ENCODE results near the gene WDR1. TPM values are rescaled to one million over a fixed set of nuclear protein-coding genes. Genes with fewer than 3 reads are reported as not detected.

WDR1 gene
- total RNA-seq, 4 donors from 2014 or later: 122 to 238 (median 213) TPM

DNA sequence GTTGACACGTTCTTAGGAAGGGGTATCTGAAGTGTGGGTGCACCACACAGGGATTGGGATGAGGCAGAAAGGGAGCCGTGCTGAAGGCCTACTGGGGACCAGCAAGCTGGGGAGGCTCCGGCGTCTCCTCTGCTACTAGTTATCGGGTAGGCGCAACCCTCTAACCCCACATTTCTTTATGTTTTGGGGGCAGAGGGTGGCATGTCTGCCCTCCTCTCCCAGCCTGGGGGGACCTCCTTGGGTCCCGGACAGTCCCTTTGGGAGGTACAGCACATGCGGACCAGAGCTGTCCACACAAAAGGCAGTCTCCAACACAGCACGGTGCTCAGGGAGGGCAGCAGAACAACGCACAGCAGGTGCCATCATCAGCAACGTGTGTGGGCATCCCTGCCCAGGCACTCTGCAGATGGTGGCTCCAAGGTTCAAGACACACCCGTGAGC, 33.2 kb downstream of the WDR1 start:
- Histone ChIP-seq H3K27me3 (no peaks in the 10 kb centered on the region), H3K4me1 (peaks cover 11 to 26% of the 10 kb centered on the region in 2 donors), H3K27ac (no peak overlapping the region), H3K36me3 (peaks cover 89 to 93% of the 10 kb centered on the region in 2 donors), H3K9me3 (no peaks in the 10 kb centered on the region), H3K4me3 (replicated peaks in 1 of 3) (no peak overlapping the region)
- 90% methylated on average over 7 to 11 of the region's 12 CpGs for WGBS, 2 donors
- DNase-seq: no peak
- no peak for TF ChIP-seq POLR2A (IDR thresholded peaks at IDR 0.05)
- TF ChIP-seq, protein P1, sequence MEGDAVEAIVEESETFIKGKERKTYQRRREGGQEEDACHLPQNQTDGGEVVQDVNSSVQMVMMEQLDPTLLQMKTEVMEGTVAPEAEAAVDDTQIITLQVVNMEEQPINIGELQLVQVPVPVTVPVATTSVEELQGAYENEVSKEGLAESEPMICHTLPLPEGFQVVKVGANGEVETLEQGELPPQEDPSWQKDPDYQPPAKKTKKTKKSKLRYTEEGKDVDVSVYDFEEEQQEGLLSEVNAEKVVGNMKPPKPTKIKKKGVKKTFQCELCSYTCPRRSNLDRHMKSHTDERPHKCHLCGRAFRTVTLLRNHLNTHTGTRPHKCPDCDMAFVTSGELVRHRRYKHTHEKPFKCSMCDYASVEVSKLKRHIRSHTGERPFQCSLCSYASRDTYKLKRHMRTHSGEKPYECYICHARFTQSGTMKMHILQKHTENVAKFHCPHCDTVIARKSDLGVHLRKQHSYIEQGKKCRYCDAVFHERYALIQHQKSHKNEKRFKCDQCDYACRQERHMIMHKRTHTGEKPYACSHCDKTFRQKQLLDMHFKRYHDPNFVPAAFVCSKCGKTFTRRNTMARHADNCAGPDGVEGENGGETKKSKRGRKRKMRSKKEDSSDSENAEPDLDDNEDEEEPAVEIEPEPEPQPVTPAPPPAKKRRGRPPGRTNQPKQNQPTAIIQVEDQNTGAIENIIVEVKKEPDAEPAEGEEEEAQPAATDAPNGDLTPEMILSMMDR (IDR thresholded peaks at IDR 0.05): no peak
- intact Hi-C loops (cut with DNase I): no loop called here

DNA sequence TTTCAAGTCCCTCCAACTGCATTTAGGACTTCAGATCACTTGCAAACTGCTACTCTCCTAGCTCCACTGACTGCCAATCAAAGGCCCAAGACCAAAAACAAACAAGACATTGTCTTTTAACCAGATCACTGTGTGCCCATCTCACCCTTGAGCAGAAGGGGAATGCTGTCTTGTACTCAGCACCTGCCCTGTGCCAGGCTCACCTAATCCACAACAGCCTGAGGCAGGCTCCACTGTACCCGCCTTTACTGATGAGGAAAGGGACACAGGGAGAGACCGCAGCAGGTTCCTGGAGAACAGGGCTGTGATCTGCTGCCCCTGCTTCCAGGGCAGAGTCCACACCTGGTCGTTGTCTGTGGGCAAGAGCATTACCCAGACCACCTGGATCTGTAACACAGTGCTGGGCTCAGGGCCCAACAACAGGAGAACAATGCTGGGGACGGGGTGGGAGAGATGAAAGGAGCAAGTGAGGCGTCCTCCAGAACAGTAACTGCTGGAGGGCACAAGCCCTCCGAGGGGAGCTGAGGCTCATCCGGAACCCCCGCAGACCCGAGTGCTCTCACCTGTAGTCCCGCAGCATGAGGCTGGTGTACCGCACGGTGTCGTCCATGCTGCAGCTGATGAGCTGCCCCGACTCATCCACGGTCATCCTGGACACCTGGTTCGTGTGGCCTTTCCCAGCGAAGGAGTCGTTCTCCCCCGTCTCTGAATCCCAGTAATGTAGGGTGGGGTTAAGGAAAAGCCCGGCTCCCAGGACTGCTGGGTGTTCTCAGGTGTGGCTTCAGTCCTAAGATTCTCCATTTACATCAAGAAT, 33.9 kb downstream of the WDR1 start:
- Histone ChIP-seq H3K27me3 (no peaks in the 10 kb centered on the region), H3K27ac (no peak overlapping the region), H3K36me3 (peaks cover 89 to 93% of the 10 kb centered on the region in 2 donors), H3K4me1 (peaks cover 11 to 26% of the 10 kb centered on the region in 2 donors), H3K9me3 (no peaks in the 10 kb centered on the region), H3K4me3 (replicated peaks in 1 of 3) (no peak overlapping the region)
- intact Hi-C loops (cut with DNase I): no loop called here
- peak in 1 of 2 donors; percentile 1 for DNase-seq
- 93 to 98% methylated on average over 19 to 20 of the region's 20 CpGs for WGBS, 2 donors
- TF ChIP-seq, protein P1 (IDR thresholded peaks at IDR 0.05): no peak
- no peak for TF ChIP-seq POLR2A (IDR thresholded peaks at IDR 0.05)

DNA sequence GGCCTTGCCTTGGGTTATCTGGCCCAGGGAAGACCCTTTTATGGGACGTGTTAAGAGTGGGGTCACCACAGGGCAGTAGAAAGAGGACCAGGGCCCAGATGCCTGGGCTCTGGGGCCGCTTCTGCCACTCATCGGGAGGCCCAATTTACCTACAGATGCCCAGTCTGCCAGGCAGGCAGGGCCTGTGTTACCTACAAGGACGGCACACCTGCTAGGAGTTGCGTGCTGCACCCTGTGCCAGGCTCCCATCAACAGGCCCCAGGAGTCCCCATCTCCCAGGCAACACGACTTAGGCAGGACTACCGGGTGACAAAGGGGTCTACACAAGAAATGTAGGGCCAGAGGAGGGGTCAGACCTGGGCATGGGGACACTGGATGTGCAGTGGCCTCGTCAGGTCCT, 34.6 kb downstream of the WDR1 start:
- DNase-seq: peak in 1 of 2 donors; percentile 2
- H3K4me1 ChIP-seq: peaks cover 11 to 22% of the 10 kb centered on the region in 2 donors

DNA sequence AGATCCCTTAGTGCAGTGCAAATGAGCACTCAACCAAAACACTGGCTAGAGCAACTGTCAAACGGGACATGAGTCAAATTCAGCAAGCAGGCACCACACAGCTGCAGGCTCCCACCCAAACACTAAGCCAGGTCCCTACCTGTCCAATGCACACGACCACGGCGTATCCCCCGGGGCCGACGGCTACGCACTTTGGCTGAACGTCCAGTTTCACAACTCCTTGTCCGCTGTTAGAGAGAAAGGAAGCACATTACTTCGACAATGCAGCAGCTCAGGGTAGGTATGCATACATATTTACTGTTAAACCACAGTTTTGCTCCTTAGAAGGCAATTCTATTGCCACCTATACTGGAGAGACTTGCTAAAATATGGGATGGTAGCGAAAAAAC, 35.4 kb downstream of the WDR1 start:
- H3K36me3 ChIP-seq: peaks cover 89 to 91% of the 10 kb centered on the region in 2 donors

More for the DNA sequence above, 34.6 kb downstream of the WDR1 start:
- H3K36me3 ChIP-seq: peaks cover 89 to 91% of the 10 kb centered on the region in 2 donors
- WGBS, 2 donors: 91 to 94% methylated on average over 8 of the region's 8 CpGs
- H3K9me3 ChIP-seq: no peaks in the 10 kb centered on the region
- H3K27ac ChIP-seq: no peak overlapping the region
- intact Hi-C loops (cut with DNase I): no loop called here
- TF ChIP-seq POLR2A (IDR thresholded peaks at IDR 0.05): no peak
- TF ChIP-seq, protein P1 (IDR thresholded peaks at IDR 0.05): no peak
- no peaks in the 10 kb centered on the region for H3K27me3 ChIP-seq
- no peak overlapping the region for H3K4me3 ChIP-seq (replicated peaks in 1 of 3)

More for the DNA sequence above, 35.4 kb downstream of the WDR1 start:
- Histone ChIP-seq H3K27ac (no peak overlapping the region), H3K27me3 (no peaks in the 10 kb centered on the region), H3K4me1 (peaks cover 6 to 13% of the 10 kb centered on the region in 2 donors), H3K4me3 (replicated peaks in 1 of 3) (no peak overlapping the region), H3K9me3 (no peaks in the 10 kb centered on the region)
- 94 to 98% methylated on average over 12 of the region's 12 CpGs for WGBS, 2 donors
- peak in 1 of 2 donors; percentile 2 for DNase-seq
- no peak for TF ChIP-seq POLR2A (IDR thresholded peaks at IDR 0.05)
- TF ChIP-seq, protein P1 (IDR thresholded peaks at IDR 0.05): no peak
- intact Hi-C loops (cut with DNase I): no loop called here

Data from thyroid gland (tissue), 4 donors.